ENCODE data around the gene ADGRA1.

The ADGRA1 gene

DNA sequence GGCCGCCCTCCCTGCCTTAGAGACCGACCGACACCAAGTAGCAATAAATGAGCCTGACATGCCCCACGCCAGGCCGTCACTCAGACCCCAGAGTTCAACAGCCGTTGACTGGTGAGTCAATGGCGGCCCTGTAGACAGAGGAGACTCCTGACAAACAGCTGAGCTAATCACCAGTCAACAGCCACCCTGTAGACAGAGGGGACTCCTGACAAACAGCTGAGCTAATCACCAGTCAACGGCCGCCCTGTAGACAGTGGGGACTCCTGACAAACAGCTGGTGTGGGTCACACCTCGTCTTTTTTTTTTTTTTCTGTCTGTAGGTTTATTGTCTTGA, 55.4 kb downstream of the ADGRA1 start:
- no peak for ATAC-seq
- no peak for TF ChIP-seq SNAI2 (CRISPR knock-in tag; IDR thresholded peaks at IDR 0.05)
- TF ChIP-seq TCF4 (CRISPR knock-in tag; IDR thresholded peaks at IDR 0.05; ENCODE audit: borderline replicate concordance) = no peak
- TF ChIP-seq, protein P1, sequence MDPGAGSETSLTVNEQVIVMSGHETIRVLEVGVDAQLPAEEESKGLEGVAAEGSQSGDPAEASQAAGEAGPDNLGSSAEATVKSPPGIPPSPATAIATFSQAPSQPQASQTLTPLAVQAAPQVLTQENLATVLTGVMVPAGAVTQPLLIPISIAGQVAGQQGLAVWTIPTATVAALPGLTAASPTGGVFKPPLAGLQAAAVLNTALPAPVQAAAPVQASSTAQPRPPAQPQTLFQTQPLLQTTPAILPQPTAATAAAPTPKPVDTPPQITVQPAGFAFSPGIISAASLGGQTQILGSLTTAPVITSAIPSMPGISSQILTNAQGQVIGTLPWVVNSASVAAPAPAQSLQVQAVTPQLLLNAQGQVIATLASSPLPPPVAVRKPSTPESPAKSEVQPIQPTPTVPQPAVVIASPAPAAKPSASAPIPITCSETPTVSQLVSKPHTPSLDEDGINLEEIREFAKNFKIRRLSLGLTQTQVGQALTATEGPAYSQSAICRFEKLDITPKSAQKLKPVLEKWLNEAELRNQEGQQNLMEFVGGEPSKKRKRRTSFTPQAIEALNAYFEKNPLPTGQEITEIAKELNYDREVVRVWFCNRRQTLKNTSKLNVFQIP (CRISPR knock-in tag; IDR thresholded peaks at IDR 0.05; ENCODE audit: borderline replicate concordance, low read depth) = no peak
- no peak for TF ChIP-seq CSDC2 (CRISPR knock-in tag; IDR thresholded peaks at IDR 0.05)
- TF ChIP-seq ZNF70 (CRISPR knock-in tag; IDR thresholded peaks at IDR 0.05) = no peak
- TF ChIP-seq, protein P2, sequence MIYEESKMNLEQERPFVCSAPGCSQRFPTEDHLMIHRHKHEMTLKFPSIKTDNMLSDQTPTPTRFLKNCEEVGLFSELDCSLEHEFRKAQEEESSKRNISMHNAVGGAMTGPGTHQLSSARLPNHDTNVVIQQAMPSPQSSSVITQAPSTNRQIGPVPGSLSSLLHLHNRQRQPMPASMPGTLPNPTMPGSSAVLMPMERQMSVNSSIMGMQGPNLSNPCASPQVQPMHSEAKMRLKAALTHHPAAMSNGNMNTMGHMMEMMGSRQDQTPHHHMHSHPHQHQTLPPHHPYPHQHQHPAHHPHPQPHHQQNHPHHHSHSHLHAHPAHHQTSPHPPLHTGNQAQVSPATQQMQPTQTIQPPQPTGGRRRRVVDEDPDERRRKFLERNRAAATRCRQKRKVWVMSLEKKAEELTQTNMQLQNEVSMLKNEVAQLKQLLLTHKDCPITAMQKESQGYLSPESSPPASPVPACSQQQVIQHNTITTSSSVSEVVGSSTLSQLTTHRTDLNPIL (CRISPR knock-in tag; IDR thresholded peaks at IDR 0.05; ENCODE audit: low read depth) = no peak
- TF ChIP-seq ARNTL (CRISPR knock-in tag; IDR thresholded peaks at IDR 0.05; ENCODE audit: borderline replicate concordance, low read depth) = no peak
- TF ChIP-seq BACH2 (CRISPR knock-in tag; IDR thresholded peaks at IDR 0.05; ENCODE audit: borderline replicate concordance) = no peak
- TF ChIP-seq ZNF565 (CRISPR knock-in tag; conservative IDR thresholded peaks at IDR 0.05; ENCODE audit: low read depth) = no peak
- no peak for TF ChIP-seq ZNF8 (CRISPR knock-in tag; IDR thresholded peaks at IDR 0.05)
- TF ChIP-seq GLIS3 (CRISPR knock-in tag; IDR thresholded peaks at IDR 0.05) = no peak
- TF ChIP-seq PPARA (CRISPR knock-in tag; IDR thresholded peaks at IDR 0.05; ENCODE audit: borderline replicate concordance) = no peak
- no peak for TF ChIP-seq OSR1 (CRISPR knock-in tag; IDR thresholded peaks at IDR 0.05)
- TF ChIP-seq, protein P3, sequence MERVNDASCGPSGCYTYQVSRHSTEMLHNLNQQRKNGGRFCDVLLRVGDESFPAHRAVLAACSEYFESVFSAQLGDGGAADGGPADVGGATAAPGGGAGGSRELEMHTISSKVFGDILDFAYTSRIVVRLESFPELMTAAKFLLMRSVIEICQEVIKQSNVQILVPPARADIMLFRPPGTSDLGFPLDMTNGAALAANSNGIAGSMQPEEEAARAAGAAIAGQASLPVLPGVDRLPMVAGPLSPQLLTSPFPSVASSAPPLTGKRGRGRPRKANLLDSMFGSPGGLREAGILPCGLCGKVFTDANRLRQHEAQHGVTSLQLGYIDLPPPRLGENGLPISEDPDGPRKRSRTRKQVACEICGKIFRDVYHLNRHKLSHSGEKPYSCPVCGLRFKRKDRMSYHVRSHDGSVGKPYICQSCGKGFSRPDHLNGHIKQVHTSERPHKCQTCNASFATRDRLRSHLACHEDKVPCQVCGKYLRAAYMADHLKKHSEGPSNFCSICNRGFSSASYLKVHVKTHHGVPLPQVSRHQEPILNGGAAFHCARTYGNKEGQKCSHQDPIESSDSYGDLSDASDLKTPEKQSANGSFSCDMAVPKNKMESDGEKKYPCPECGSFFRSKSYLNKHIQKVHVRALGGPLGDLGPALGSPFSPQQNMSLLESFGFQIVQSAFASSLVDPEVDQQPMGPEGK (CRISPR knock-in tag; IDR thresholded peaks at IDR 0.05; ENCODE audit: borderline replicate concordance) = no peak
- TF ChIP-seq ZFP30 (CRISPR knock-in tag; IDR thresholded peaks at IDR 0.05) = no peak

DNA sequence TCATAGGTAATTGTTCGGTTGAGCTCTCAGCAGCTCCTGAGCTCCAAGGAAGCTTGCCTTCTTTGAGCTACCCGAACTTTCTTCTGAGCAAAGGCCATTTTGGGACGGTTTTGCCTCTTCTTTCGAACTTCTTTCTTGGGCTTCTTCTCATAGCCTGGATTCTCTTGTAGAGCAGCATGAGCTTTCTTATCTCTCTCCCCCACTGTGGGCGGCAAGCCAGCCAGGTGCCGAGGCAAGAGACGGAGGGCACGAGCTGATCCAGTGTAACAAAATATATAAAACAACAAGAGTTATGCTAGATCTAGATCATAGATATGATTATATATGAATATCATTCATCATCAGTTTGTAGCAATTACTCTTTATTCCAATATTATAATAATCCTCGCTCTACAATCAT, 55.8 kb downstream of the ADGRA1 start:
- TF ChIP-seq TOX (CRISPR knock-in tag; IDR thresholded peaks at IDR 0.05; ENCODE audit: borderline replicate concordance) (no peak), ISL1 (CRISPR knock-in tag; IDR thresholded peaks at IDR 0.05) (no peak), BACH2 (CRISPR knock-in tag; IDR thresholded peaks at IDR 0.05; ENCODE audit: borderline replicate concordance) (no peak), OSR1 (CRISPR knock-in tag; IDR thresholded peaks at IDR 0.05) (no peak), ZNF8 (CRISPR knock-in tag; IDR thresholded peaks at IDR 0.05) (no peak), PPARA (CRISPR knock-in tag; IDR thresholded peaks at IDR 0.05; ENCODE audit: borderline replicate concordance) (no peak), ZNF565 (CRISPR knock-in tag; conservative IDR thresholded peaks at IDR 0.05; ENCODE audit: low read depth) (no peak), ZNF70 (CRISPR knock-in tag; IDR thresholded peaks at IDR 0.05) (no peak), ARNTL (CRISPR knock-in tag; IDR thresholded peaks at IDR 0.05; ENCODE audit: borderline replicate concordance, low read depth) (no peak)
- TF ChIP-seq, protein P2 (CRISPR knock-in tag; IDR thresholded peaks at IDR 0.05; ENCODE audit: low read depth) = no peak
- TF ChIP-seq, protein P3 (CRISPR knock-in tag; IDR thresholded peaks at IDR 0.05; ENCODE audit: borderline replicate concordance) = no peak
- TF ChIP-seq, protein P4, sequence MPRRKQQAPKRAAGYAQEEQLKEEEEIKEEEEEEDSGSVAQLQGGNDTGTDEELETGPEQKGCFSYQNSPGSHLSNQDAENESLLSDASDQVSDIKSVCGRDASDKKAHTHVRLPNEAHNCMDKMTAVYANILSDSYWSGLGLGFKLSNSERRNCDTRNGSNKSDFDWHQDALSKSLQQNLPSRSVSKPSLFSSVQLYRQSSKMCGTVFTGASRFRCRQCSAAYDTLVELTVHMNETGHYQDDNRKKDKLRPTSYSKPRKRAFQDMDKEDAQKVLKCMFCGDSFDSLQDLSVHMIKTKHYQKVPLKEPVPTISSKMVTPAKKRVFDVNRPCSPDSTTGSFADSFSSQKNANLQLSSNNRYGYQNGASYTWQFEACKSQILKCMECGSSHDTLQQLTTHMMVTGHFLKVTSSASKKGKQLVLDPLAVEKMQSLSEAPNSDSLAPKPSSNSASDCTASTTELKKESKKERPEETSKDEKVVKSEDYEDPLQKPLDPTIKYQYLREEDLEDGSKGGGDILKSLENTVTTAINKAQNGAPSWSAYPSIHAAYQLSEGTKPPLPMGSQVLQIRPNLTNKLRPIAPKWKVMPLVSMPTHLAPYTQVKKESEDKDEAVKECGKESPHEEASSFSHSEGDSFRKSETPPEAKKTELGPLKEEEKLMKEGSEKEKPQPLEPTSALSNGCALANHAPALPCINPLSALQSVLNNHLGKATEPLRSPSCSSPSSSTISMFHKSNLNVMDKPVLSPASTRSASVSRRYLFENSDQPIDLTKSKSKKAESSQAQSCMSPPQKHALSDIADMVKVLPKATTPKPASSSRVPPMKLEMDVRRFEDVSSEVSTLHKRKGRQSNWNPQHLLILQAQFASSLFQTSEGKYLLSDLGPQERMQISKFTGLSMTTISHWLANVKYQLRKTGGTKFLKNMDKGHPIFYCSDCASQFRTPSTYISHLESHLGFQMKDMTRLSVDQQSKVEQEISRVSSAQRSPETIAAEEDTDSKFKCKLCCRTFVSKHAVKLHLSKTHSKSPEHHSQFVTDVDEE (CRISPR knock-in tag; IDR thresholded peaks at IDR 0.05) = no peak
- TF ChIP-seq, protein P5, sequence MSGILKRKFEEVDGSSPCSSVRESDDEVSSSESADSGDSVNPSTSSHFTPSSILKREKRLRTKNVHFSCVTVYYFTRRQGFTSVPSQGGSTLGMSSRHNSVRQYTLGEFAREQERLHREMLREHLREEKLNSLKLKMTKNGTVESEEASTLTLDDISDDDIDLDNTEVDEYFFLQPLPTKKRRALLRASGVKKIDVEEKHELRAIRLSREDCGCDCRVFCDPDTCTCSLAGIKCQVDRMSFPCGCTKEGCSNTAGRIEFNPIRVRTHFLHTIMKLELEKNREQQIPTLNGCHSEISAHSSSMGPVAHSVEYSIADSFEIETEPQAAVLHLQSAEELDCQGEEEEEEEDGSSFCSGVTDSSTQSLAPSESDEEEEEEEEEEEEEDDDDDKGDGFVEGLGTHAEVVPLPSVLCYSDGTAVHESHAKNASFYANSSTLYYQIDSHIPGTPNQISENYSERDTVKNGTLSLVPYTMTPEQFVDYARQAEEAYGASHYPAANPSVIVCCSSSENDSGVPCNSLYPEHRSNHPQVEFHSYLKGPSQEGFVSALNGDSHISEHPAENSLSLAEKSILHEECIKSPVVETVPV (CRISPR knock-in tag; IDR thresholded peaks at IDR 0.05) = no peak

More for the DNA sequence above, 55.8 kb downstream of the ADGRA1 start:
- ATAC-seq = no peak
